ENCODE results near the gene FOXRED2. TPM values are rescaled to one million over a fixed set of nuclear protein-coding genes. Genes with fewer than 3 reads are reported as not detected.
"Not testable (repeated sequence)": the region's sequence is repeated elsewhere in the genome, so short reads cannot be mapped to it uniquely, and the experiment has no call there.

FOXRED2 gene
- 10 to 100 TPM; 23.0 to 28.4 (median 26.2) TPM for polyA plus RNA-seq (ENCODE audit: insufficient read length in 4 of 4)

DNA sequence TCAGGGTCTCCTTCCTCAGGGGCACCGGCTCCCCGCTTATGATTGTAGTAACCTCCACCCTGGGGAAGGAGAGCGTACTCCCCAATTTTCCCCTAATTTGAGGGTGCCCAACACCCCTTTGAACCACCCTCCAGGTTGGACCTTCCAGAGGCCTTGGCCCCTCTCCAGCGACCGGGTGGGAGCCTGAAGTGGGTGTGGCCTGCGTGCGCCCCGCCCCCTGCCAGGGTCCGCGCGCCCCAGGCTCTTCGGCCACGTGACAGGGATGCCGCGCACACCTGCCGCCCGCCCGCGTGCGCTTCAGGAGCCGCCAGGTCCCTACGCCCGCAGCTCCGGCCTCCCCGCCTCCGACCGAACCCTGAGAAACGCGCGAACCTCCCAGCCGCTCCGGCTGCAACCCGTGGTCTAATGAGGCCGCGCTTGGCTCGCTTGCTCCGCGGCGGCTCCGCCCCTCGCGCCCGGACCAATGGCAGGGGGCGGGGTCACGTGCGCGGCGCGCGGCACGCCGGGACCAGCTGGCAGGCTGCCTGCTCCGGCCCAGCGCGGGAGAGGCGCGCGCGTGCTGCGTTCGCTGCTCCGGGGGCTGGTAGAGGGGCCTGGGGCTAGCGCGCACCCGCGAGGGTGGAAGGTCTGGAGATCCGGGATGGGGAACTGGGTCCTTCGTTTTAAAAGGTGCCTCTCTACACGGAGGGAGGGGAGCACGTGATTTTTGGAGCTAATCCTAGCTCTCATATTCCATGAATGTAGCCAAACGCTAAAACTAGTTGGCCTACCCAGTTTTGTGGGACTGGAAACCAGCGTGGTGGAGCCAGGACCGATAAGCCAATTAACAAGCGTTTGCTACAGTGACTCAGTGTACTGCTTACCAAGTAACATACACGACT is at the start of gene FOXRED2:
TSS of gene FOXRED2 (minus strand) at position 404 of the 881 bp plus-strand sequence. CDS start 618 bp downstream, outside the sequence.
- peak in 3 of 4 donors; percentile 76 to 83 (median 77) for DNase-seq (ENCODE audit: low read depth in 4 of 4, low spot score in 2 of 4)

GRCh38 chr22:36554098-36554497 is 47.3 kb upstream of the FOXRED2 start:
- no peak for DNase-seq (ENCODE audit: low read depth in 4 of 4, low spot score in 2 of 4)

- DNase-seq (ENCODE audit: low read depth in 4 of 4, low spot score in 2 of 4) = no peak
Measured at GRCh38 chr22:36552289-36552688, 45.4 kb upstream of the FOXRED2 start.

- DNase-seq (ENCODE audit: low read depth in 4 of 4, low spot score in 2 of 4) = no peak
Measured at GRCh38 chr22:36550701-36551495, 44.1 kb upstream of the FOXRED2 start.

DNA sequence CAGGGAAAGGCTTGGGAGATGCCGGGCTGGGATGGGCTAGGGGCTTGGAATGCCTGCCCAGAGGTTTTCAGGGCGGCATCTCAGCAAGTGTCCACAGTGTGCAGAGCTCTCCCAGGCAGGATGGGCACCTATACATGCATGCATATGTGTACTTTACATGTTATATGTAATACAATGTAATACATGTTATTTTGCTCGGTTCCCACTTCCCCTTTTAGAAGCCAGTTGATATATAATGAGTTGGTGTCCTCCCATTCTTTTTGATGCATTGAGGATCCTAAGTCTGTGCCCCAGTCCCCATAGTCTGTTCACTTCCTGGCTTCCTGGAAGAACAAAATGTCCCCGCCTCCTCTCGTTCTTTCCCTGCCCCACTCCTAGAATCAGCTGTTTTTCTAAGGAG is 42.2 kb upstream of the FOXRED2 start:
- DNase-seq (ENCODE audit: low read depth in 4 of 4, low spot score in 2 of 4) = no peak

DNA sequence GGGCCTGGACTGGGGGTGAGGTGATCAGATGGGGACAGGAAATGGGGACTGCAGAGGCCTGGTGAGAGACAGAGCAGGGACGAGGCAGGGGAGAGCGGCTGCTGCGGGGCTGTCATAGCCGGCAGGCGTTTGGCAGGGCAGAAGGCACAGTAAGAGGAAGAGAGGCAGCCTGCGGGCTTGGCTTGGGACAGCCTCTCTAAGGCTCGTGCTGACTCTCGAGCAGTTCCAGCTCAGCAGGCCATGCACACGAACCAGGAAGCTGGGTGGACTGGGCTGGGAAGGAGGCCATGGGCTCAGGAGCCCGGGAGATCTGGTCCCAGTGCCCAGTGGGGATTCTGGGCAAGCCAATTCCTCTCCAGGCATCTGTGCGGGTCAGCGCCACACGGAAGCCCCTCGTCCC is 41.8 kb upstream of the FOXRED2 start:
- no peak for DNase-seq (ENCODE audit: low read depth in 4 of 4, low spot score in 2 of 4)

DNA sequence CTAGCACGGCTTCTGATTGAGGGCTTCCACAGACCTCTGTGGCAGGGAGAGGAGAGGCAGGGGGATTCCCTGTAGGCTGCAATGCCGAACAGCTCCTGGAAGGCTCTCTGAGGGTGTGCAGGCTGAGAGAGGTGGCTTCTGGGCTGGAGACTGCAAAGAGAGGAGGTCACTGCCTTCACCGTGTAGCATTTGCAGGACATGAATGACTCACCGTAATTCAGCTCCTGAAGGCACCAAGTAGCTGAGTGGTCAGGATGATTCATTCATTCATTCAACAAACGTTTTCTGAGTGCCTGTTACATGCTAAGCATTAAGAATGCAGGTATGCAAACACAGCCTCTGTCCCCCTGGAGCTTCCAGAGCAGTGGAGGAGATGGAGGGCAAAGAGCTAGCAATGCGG is 40.1 kb upstream of the FOXRED2 start:
- DNase-seq (ENCODE audit: low read depth in 4 of 4, low spot score in 2 of 4) = no peak

DNA sequence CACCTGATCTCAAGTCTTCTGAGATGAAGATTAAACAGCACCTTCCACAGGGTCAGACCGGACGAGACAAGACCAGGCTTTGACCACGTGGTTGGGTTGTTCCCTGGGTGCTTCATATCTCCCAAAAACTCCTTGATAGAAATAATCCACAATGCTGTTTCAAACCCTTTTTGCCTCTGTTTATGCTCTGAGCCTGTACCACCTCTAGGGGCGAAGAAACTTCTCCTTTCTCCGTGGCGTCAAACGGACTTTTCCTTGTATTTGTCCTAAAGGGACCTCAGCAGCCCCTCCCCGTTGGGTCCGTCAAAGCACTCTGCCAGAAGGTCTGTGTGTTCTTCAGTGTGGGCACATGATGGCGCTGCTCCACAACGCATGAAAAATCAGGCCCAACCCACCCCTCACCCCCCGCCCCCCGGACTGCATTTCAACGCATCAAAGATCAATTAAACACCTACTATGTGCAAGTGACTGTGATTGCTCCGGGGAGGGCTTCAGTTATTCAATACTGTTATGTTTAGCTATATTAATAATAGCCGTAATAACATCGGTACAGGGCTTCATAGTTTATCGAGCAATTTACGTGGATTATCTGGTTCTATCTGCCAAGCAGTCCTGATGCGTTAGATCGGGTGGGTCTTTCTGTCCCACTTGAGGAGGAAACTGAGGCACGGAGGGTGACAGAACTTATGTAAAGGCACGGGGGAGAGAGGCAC is 39.4 kb upstream of the FOXRED2 start:
- DNase-seq (ENCODE audit: low read depth in 4 of 4, low spot score in 2 of 4) = no peak

DNA sequence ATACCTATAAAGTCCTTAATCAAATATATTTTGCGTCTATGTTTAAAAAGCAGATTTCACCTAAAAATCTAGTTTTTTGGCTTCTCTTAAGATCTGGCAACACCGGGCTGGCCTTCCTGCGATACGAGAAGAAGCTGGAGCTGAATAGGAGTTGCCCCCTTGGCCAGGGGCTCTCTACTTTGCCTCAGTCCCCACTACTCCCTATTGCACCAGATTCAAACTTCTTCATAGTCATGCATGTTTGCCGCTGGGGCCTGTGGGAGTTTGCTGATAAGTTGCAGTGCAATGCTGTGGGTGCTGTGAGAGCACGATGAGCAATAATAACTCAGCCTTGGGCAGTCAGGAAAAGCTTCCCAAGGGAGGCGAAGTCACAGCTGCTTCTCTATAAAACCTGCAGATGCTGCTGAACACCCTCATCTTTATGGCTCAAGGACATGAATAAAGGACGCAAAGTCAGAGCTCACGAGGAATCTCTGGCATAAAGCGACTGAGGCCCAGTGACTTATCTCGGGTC is 37.3 kb upstream of the FOXRED2 start:
- no peak for DNase-seq (ENCODE audit: low read depth in 4 of 4, low spot score in 2 of 4)

DNA sequence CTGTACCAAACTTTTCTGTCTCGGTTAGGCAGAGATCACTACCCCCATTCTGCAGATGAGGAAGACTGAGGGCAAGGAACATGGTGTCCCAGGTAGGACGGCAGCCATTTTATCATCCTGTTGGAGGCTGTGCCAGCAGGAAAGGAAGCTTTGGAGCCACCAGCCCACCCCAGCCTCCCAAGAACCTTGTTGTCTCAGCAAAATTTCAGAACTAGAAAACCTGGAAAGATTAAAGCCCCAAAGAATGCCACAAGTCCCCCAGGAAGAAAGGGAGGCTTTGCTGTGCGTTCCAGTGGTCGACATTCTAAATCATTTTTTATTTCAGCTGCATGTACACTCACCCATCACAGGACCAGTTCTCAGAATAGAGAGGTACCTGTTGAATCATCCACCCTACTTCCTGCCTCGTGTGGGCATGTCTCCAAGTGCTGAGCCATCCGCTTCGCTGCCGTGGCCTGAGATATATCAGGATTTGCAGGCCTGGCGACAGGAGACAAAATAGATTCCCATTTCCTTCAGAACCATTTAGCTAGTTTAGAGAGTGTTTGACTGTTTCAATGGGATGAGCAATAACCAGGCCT is 35.1 kb upstream of the FOXRED2 start:
- DNase-seq (ENCODE audit: low read depth in 4 of 4, low spot score in 2 of 4) = no peak

- DNase-seq (ENCODE audit: low read depth in 4 of 4, low spot score in 2 of 4) = no peak
Measured at GRCh38 chr22:36540867-36541642, 34.2 kb upstream of the FOXRED2 start.

DNA sequence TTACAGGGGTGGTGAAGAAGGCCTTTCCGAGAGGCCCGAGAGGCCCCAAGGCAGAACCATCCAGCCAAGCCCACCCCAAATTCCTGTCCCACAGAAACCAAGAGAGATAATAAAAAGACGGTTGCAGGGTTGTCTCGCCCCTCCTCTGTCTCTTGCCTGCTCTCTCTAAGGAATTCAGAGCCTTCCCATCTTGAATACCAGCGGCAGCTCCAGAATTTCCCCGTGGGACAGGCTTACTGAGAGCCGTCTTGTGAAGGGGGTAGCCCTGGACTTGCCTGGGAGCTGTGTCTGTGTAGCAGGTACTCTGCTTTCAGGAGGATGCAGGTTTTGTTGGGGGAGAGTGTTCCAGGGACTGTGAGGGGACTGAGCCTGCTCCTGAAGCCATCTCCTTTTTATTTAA is 31.7 kb upstream of the FOXRED2 start:
- DNase-seq (ENCODE audit: low read depth in 4 of 4, low spot score in 2 of 4) = no peak

GRCh38 chr22:36536717-36537116 is 29.9 kb upstream of the FOXRED2 start:
- DNase-seq (ENCODE audit: low read depth in 4 of 4, low spot score in 2 of 4) = peak in 1 of 4 donors; percentile 32

DNA sequence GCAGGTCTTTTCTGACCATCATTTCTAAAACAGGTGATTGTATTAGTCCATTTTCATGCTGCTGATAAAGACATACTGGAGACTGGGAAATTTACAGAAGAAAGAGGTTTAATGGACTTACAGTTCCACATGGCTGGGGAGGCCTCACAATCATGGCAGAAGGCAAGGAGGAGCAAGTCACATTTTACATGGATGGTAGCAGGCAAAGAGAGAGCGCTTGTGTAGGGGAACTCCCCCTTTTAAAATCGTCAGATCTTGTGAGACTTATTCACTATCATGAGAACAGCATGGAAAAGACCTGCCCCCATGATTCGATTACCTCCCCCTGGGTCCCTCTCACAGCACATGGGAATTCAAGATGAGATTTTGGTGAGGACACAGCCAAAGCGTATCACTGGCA is 26.5 kb upstream of the FOXRED2 start:
- not testable (repeated sequence) for DNase-seq (ENCODE audit: low read depth in 4 of 4, low spot score in 2 of 4)

DNA sequence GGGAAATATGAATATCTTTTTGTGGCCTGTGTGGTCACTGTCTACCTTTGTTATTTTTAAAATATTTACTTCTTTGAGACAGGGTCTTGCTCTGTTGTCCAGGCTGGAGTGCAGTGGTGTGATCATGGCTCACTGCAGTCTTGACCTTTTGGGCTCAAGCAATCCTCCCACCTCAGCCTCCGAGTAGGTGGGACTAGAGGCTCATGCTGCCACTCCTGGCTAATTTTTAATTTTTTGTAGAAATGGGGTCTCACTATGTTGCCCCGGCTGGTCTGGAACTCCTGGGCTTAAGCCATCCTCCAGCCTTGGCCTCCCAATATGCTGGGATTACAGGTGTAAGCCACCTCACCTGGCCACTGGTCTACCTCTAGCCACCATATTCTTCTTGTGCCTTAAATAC is 25.6 kb upstream of the FOXRED2 start:
- no peak for DNase-seq (ENCODE audit: low read depth in 4 of 4, low spot score in 2 of 4)

- peak; percentile 95 to 99 (median 96) for DNase-seq (ENCODE audit: low read depth in 4 of 4, low spot score in 2 of 4)
Measured at GRCh38 chr22:36528795-36529751, 22.2 kb upstream of the FOXRED2 start, which contains the start of gene EIF3D. TSS of gene EIF3D (minus strand) at chr22:36529166. CDS start at chr22:36526121, 3,045 bp downstream.

GRCh38 chr22:36528341-36528740 is 21.5 kb upstream of the FOXRED2 start:
- no peak for DNase-seq (ENCODE audit: low read depth in 4 of 4, low spot score in 2 of 4)

DNA sequence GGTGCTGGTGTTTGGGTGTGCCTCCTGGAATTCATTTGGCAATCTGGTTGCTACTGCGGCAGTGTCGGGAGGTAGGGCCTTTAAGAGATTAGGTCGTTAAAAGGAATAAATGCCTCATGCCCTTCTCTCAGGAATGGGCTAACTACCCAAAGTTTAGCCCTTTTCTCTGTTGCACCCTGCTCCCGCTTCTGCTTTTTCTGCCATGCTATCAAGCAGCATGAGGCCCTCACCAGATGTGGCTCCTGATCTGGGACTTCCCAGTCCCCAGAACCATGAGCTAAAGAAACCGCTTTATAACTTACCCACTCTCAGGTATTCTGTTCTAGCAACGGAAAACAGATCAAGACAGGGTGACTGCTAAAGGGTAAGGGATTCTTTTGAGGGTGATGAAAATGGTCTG is 15.8 kb upstream of the FOXRED2 start:
- DNase-seq (ENCODE audit: low read depth in 4 of 4, low spot score in 2 of 4) = no peak
